Measurements from ENCODE around the gene ADCY10.

ADCY10 gene

DNA sequence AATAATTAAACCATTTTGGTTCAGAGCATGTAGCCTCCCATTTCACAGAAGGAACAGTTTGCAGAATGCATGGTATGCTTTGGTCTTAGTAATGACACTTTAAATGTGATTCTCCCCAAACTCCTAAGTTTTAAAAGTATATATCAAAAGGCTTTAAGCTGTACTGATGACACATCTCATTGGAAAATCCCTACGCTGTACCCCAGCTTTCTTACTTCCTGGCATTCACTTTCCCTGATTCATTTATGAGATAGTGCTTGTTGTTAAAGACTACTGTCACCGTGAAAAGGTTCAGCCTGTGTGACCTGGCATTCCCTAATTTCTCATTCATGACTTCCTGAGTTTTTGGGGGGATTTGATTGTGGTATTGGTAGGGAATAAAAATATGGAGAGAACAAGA is 138.8 kb downstream of the ADCY10 start:
- Histone ChIP-seq H3K4me3 (IDR thresholded peaks at IDR 0.05; ENCODE audit: insufficient read depth, low read depth, low read length) (no peak overlapping the region), H2AFZ (ENCODE audit: low read depth) (no peak overlapping the region), H3K27ac (no peak overlapping the region), H3K79me2 (ENCODE audit: insufficient read depth, low read depth) (no peaks in the 10 kb centered on the region), H3K9ac (no peak overlapping the region), H3K4me1 (ENCODE audit: low read depth, poor library complexity, severe bottlenecking) (no peaks in the 10 kb centered on the region), H3K27me3 (ENCODE audit: insufficient read depth, low read depth) (no peaks in the 10 kb centered on the region), H3K4me2 (no peak overlapping the region), H3K36me3 (ENCODE audit: insufficient read depth) (no peaks in the 10 kb centered on the region), H4K20me1 (ENCODE audit: insufficient read depth) (no peaks in the 10 kb centered on the region)
- TF ChIP-seq, protein P1, sequence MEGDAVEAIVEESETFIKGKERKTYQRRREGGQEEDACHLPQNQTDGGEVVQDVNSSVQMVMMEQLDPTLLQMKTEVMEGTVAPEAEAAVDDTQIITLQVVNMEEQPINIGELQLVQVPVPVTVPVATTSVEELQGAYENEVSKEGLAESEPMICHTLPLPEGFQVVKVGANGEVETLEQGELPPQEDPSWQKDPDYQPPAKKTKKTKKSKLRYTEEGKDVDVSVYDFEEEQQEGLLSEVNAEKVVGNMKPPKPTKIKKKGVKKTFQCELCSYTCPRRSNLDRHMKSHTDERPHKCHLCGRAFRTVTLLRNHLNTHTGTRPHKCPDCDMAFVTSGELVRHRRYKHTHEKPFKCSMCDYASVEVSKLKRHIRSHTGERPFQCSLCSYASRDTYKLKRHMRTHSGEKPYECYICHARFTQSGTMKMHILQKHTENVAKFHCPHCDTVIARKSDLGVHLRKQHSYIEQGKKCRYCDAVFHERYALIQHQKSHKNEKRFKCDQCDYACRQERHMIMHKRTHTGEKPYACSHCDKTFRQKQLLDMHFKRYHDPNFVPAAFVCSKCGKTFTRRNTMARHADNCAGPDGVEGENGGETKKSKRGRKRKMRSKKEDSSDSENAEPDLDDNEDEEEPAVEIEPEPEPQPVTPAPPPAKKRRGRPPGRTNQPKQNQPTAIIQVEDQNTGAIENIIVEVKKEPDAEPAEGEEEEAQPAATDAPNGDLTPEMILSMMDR (conservative IDR thresholded peaks at IDR 0.05; ENCODE audit: low read depth, low read length): no peak

DNA sequence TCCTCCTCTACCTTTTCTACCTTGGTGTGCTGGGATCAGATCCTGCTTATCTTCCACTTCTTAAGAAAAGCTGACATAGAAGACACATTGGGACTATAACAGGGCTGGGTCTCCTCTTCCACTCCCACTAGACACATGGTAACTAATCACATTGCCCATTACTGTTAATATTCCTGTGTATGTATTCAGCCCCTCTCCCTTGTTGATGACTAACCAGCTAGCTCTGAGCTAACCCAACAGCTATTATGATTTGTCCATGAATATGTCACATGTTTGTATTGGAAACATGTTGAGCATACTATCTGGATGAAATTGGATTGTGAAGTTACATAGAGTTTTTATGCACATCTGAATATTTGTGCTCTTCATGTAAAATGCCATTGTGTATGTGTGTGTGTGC is 139.2 kb downstream of the ADCY10 start:
- TF ChIP-seq, protein P1 (conservative IDR thresholded peaks at IDR 0.05; ENCODE audit: low read depth, low read length): no peak
- H2AFZ ChIP-seq (ENCODE audit: low read depth): no peak overlapping the region
- H3K4me1 ChIP-seq (ENCODE audit: low read depth, poor library complexity, severe bottlenecking): no peaks in the 10 kb centered on the region
- H3K79me2 ChIP-seq (ENCODE audit: insufficient read depth, low read depth): no peaks in the 10 kb centered on the region
- H3K27ac ChIP-seq: no peak overlapping the region
- H3K4me2 ChIP-seq: no peak overlapping the region
- no peaks in the 10 kb centered on the region for H4K20me1 ChIP-seq (ENCODE audit: insufficient read depth)
- H3K27me3 ChIP-seq (ENCODE audit: insufficient read depth, low read depth): no peaks in the 10 kb centered on the region
- no peak overlapping the region for H3K4me3 ChIP-seq (IDR thresholded peaks at IDR 0.05; ENCODE audit: insufficient read depth, low read depth, low read length)
- H3K9ac ChIP-seq: no peak overlapping the region
- H3K36me3 ChIP-seq (ENCODE audit: insufficient read depth): no peaks in the 10 kb centered on the region

DNA sequence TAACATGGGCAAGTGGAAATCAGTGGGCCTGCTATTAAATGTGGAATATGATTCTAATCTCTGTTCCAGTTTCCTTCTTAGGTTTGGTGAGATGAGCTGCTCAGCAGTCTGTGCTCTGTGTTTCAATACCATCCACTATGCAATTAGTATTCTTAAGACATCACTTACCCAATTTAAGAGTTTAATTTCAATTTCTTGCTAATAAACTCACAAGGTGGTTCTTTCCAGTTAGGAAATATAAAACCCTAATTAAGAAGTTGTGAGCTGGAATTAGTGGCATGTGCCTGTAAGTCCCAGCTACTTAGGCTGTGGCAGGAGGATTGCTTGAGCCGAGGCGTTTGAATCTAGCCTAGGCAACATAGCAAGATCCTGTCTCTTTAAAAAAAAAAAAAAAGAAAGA is 140.4 kb downstream of the ADCY10 start:
- Histone ChIP-seq H3K4me3 (IDR thresholded peaks at IDR 0.05; ENCODE audit: insufficient read depth, low read depth, low read length) (no peak overlapping the region), H3K4me1 (ENCODE audit: low read depth, poor library complexity, severe bottlenecking) (no peaks in the 10 kb centered on the region), H3K9ac (no peak overlapping the region), H2AFZ (ENCODE audit: low read depth) (no peak overlapping the region), H3K79me2 (ENCODE audit: insufficient read depth, low read depth) (no peaks in the 10 kb centered on the region), H3K27ac (no peak overlapping the region), H4K20me1 (ENCODE audit: insufficient read depth) (no peaks in the 10 kb centered on the region), H3K4me2 (no peak overlapping the region), H3K27me3 (ENCODE audit: insufficient read depth, low read depth) (no peaks in the 10 kb centered on the region), H3K36me3 (ENCODE audit: insufficient read depth) (no peaks in the 10 kb centered on the region)
- TF ChIP-seq, protein P1 (conservative IDR thresholded peaks at IDR 0.05; ENCODE audit: low read depth, low read length): no peak

DNA sequence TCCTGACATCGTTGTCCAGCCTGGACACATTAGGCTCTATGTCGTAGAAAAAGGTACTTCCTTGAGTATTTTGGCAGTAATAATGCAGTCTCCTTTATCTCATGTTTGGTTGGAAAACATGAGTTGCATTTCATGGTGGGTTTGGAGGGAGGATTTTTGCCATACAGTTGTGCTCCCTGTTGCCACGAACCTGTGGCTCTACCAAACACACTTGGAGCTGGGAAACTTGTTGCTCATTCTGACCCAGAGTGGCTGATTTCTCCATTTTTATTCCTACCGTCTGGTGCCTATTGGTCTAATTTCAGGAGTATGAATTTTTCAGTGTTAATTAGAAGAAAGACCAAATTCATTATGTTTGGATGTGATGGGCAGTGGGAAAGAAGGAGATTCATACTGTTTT is 141.5 kb downstream of the ADCY10 start:
- H3K4me2 ChIP-seq: no peak overlapping the region
- TF ChIP-seq, protein P1 (conservative IDR thresholded peaks at IDR 0.05; ENCODE audit: low read depth, low read length): no peak
- H3K36me3 ChIP-seq (ENCODE audit: insufficient read depth): no peaks in the 10 kb centered on the region
- H3K27me3 ChIP-seq (ENCODE audit: insufficient read depth, low read depth): no peaks in the 10 kb centered on the region
- H4K20me1 ChIP-seq (ENCODE audit: insufficient read depth): no peaks in the 10 kb centered on the region
- H3K4me3 ChIP-seq (IDR thresholded peaks at IDR 0.05; ENCODE audit: insufficient read depth, low read depth, low read length): no peak overlapping the region
- H3K79me2 ChIP-seq (ENCODE audit: insufficient read depth, low read depth): no peaks in the 10 kb centered on the region
- H3K27ac ChIP-seq: no peak overlapping the region
- H2AFZ ChIP-seq (ENCODE audit: low read depth): no peak overlapping the region
- no peak overlapping the region for H3K9ac ChIP-seq
- no peaks in the 10 kb centered on the region for H3K4me1 ChIP-seq (ENCODE audit: low read depth, poor library complexity, severe bottlenecking)
